Measurements from ENCODE around the gene GRIK1.
"Not testable (repeated sequence)": the region's sequence is repeated elsewhere in the genome, so short reads cannot be mapped to it uniquely, and the experiment has no call there.

GRIK1 gene

GRCh38 chr21:29638761-29639327, 301.0 kb downstream of the GRIK1 start:
- DNase-seq: no peak

- DNase-seq: no peak
Measured at GRCh38 chr21:29638138-29638537, 301.7 kb downstream of the GRIK1 start.

DNA sequence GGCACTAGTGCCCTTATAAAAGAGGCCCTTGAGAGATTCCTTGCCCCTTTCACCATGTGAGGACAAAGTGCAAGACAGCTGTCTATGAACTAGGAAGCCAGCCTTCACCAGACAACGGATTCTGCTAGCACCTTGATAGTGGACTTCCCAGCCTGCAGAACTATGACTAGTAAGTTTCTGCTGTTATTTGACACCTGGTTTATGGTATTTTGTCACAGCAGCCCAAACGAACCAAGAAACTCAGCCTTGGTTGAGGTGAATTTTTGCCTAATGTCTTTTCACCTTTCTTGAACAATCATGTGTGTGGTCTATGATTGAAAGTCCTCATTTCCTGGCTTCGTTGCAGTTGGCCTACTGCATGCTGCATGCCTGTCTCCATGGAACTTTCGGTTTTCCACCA, 302.2 kb downstream of the GRIK1 start:
- no peak for DNase-seq

DNA sequence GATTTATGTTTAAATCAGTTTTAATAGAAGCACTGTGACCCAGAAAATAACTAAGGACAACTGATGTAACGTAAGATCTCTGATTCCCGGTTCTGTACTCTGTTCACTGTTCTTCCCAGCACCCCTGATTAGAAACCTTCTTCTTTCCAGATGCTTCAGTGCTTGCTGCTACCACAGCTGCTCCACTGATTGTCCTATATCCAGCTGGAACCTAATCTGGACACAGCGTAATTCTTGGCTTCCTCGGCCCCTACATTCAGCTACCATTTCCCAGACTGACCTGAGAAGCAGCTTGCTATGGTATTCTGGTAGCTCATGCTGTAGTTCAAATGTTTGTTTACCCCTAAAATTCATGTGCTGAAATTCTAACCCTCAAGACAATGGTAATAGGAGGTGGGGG, 302.7 kb downstream of the GRIK1 start:
- no peak for DNase-seq

DNA sequence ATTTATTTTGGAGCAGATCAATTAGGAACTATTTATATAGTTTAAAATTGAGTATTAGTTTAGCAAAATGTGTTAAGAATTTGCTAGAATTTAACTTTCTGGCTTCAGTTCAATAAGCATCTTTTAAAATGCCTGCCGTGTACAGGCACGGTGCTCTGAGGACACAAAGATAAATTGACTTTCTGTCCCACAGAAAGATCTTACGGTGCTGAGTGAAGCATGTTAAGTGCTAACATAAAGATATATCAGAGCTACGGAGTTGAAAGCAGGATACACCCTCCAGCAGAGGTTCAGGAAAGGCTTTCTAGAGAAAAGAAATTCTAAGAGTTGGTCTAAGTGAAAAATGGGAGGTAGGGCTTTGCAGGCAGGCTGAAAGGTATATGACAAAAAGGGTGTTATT, 305.4 kb downstream of the GRIK1 start:
- DNase-seq: no peak

DNA sequence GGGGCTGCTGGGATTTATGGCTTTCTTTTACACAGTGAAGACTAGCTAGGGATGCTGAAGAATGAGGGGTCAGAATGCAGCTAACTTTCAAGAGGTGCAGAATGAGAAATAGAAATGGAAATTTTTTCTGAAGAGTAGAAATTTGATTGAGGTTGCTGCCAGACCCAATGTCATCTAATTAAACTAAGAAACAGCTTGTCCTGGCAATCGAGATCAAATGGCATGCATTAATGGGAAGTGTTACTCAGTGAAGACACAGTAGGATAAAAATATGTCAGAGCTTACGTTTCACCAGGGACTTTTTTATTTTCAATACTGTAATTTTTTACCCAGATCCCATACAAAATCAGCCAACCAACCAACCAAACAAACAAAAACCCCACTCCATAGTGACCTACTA, 306.0 kb downstream of the GRIK1 start:
- no peak for DNase-seq

GRCh38 chr21:29630441-29630840, 309.4 kb downstream of the GRIK1 start:
- no peak for DNase-seq

- DNase-seq: no peak
Measured at GRCh38 chr21:29627905-29628304, 311.9 kb downstream of the GRIK1 start.

DNA sequence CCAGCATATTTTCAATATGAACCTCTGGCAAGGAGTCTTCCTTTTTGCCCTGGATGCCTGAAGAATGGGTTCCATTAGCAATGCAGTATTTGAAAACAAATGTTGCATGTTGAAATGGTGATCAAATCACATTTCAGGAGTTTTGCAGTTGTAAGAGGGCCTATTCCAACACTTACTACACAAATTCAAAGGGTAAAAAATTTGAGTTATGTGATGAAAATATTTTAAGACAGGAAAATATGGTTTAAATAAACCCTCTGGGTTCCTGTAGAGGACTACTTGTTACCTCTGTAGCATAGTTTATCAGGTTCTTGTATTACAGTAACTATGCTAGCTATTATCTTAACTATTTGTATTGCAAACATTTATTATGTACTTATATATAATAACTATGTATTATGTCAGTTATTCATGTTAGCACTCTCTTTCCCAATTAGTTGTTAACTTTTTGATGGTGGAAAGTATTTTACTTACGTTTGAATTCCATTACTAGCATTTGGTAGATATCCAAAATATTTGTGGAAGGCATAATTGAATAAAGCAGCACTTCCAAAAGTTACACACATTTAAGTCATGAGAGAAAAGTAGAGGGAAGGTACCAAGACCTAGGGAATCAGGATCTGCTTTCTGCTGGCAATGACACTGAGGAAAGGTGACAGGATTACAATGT, 312.9 kb downstream of the GRIK1 start:
- no peak for DNase-seq

DNA sequence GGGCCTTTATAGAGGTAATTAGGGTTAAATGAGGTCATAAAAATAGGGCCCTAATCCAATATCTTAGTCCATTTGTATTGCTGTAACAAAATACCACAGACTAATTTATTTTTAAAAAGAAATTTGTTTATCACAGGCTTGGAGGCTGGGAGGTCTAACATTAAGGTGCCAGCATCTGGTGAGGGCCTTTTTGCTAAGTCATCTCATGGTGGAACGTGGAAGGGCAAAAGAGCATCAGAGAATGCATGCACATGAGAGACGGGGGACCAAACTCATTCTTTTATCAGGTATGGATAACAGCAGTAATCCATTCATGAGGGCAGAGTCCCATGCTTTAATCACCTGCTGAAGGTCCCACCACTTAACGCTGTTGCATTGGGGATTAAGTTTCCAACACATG, 313.8 kb downstream of the GRIK1 start:
- DNase-seq: no peak

GRCh38 chr21:29624776-29625175, 315.0 kb downstream of the GRIK1 start:
- DNase-seq: no peak

DNA sequence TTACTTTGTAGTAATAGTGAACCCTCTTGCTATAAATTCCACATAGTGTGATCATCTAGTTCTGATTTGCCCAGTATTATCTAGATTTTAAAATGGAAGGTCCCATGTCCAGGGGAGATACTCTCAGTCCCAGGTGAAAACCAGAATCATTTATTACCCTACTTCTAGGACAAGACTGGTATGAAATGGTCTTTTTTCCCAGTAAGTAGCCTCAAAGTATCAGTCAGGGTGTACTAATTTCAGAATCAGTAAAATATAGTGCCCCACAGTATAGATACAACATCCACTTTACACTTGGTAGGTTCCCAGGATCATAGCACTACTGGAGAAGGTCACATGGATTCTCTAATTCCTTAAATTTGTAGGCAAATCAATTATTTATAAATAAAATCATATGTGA, 318.3 kb downstream of the GRIK1 start:
- DNase-seq: no peak

DNA sequence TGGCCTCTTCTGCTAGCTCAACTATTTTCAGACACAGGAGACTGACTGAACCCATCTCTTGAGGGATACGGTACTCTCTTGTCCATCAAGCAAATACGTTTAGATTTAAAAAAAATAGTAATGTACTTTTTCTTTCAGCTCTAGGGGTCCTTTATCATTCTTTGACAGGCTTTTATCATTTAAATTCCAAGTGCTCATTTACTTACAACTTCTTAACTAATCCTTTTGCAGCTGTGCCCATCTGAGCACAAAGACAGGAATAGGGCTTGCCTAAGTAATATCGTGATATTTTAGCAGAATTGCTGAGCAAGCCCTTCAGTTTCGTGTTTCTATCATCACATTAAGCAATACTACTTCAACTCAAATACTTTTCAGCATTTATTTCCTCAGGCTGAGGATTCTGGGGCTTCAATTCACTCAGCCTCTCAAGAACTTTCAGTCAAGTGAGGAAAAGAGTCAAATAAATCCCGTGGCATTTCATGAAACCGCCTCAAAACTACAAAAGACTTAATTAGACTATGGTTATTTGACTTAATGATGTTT, 323.5 kb downstream of the GRIK1 start:
- DNase-seq: no peak

DNA sequence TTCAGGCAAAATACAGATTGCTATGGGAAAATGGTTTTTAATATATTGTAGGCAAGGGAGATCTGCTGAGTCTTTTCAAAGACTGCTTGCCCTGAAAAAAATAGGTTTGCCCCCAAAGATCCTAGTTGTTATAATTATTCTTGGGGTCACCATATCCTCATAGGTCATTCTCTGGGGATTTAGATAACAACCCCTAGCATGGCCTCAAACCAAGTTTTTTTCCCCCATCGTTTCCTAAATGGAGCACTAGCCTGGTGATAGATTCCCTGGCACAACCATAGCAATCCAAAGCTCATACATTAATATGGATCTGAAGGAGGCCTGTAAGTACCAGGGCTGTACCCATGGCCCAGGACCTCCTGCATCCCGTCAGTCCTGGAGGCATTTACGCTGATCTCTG, 325.9 kb downstream of the GRIK1 start:
- no peak for DNase-seq

DNA sequence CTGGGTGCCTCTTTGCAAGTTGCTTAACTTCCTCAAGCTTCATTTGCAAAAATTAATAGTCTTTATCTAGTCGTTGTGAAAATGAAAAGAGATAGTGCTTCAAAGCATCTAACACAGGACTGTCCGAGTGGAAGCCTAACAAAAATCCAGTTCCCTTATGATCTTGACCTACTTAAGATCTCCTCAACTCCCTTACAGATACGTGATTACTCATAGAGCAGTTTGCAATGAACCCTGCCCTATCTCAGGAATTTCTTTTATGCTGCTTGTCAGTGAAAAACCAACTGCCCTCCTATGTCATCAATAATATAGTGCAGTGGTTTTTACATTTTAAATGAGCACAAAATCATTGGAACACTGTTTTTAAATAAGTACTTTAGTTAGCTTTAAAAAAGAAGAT, 326.8 kb downstream of the GRIK1 start:
- no peak for DNase-seq

GRCh38 chr21:29610779-29611360, 328.9 kb downstream of the GRIK1 start:
- no peak for DNase-seq

GRCh38 chr21:29606613-29607012, 333.2 kb downstream of the GRIK1 start:
- DNase-seq: no peak

DNA sequence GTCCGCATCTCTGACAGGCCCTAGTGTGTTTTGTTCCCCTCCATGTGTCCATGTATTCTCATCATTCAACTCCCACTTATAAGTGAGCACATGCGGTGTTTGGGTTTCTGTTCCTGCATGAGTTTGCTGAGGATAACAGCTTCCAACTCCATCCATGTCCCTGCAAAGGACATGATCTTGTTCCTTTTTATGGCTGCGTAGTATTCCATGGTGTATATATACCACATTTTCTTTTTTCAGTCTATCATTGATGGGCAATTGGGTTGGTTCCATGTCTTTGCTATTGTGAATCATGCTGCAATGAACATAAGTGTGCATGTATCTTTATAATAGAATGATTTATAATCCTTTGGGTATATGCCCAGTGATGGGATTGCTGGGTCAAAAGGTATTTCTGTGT, 334.6 kb downstream of the GRIK1 start:
- DNase-seq: not testable (repeated sequence)

DNA sequence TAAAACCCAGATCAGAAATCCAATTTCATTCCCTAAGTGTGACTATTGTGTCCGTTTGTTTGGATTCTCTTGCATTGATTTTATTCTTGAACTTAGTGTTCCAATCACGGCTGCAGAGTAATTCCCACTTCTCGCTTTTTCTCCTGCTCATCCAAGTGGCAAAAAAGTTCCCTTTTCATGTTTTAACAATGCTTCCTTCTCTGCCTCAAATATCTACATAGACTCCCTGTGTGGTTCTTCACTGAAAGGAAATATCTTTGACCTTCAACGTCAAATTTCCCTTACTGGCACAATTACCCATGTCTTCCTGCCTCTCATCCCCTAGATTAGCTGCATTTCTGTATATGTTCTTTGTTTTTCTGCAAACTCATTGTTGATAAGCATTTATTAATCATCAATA, 335.7 kb downstream of the GRIK1 start:
- DNase-seq: no peak

DNA sequence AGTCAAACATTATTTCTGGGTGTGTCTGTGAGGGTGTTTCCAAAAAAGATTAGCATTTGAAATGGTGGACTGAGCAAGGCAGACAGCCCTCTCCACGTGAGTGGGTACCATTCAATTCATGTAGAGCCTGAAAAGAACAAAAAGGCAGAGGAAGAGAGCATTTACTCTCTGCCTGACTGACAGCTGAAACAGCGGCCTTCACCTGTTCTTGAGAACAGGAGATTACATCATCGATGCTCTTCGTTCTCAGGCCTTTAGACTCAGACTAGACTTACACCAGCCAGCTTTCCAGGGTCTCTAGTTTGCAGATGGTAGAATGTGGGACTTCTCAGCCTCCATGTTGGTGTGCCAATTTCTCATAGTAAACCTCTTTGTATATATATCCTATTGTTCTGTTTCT, 338.7 kb downstream of the GRIK1 start:
- DNase-seq: no peak

GRCh38 chr21:29586696-29587095, 353.1 kb downstream of the GRIK1 start:
- DNase-seq: no peak

DNA sequence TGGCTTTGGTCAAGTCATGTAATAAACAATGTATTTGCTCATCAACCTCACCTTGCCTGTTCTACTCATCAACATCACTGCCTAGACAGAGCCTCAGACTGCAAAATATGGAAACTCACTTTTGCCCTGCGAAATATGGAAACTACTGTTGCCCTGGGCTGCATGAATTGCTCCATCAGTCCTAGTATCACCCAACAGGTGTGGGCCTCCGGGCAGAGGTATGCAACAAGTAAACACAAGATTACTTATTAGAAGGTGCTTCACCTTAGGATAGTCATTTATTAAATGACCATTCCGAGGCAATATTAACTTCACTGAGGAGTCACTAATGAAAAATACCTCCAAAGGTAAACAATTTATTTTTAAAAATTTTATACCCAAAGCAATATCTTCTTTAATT, 354.3 kb downstream of the GRIK1 start:
- no peak for DNase-seq

DNA sequence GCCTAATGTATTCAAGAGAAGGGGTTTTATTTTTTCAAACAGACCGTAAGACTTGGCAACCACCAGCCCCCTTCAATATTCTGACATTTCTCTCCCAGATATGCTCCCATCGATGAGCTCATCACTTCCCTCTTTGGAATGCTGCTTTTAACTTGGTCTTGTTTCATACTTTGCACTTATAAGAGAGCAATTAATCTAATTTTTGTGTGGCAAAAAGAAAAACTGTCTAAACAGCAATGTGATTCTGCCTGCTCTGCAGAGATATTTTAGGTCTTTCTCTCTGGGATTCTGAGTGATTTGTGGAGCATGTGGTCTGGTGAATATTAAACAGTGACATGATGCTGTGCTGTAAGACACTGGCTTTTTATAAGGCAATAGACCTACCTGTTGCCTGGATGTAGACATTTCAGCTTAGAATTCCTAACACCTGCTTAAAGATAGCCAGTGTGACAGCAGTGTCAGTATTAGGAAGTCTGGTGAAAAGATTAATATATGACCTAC, 356.3 kb downstream of the GRIK1 start:
- DNase-seq: no peak

GRCh38 chr21:29582855-29583254, 356.9 kb downstream of the GRIK1 start:
- no peak for DNase-seq
